GM18870 (cell line): Measurements from ENCODE around the gene PPP3CA.

ENCODE experiments used
- ATAC-seq: cut with Tn5 transposase; IDR thresholded peaks from one replicate; pipeline ENCODE4 v1.9.1; 2021; ENCODE audit warnings: moderate library complexity; ENCODE audit not compliant: unreplicated experiment

The PPP3CA gene

GRCh38 chr4:101218346-101218745, 129.0 kb downstream of the PPP3CA start:
- ATAC-seq: no peak

- no peak for ATAC-seq
These were observed 129.8 kb downstream of the PPP3CA start for GRCh38 chr4:101217353-101218031.

- no peak for ATAC-seq
These were observed 136.2 kb downstream of the PPP3CA start for GRCh38 chr4:101211146-101211553.

GRCh38 chr4:101210331-101210730, 137.0 kb downstream of the PPP3CA start:
- no peak for ATAC-seq

- no peak for ATAC-seq
These were observed 139.2 kb downstream of the PPP3CA start for GRCh38 chr4:101208171-101208570.

- peak; percentile 97 for ATAC-seq
These were observed 141.4 kb downstream of the PPP3CA start for GRCh38 chr4:101205916-101206315.

GRCh38 chr4:101201421-101201820, 145.9 kb downstream of the PPP3CA start:
- no peak for ATAC-seq

- no peak for ATAC-seq
These were observed 146.8 kb downstream of the PPP3CA start for GRCh38 chr4:101200561-101200960.

GRCh38 chr4:101199507-101200285, 147.6 kb downstream of the PPP3CA start:
- no peak for ATAC-seq

- ATAC-seq: no peak
These were observed 148.5 kb downstream of the PPP3CA start for GRCh38 chr4:101198682-101199339.

GRCh38 chr4:101197350-101197749, 150.0 kb downstream of the PPP3CA start:
- no peak for ATAC-seq

GRCh38 chr4:101192244-101192643, 155.1 kb downstream of the PPP3CA start:
- peak; percentile 91 for ATAC-seq

GRCh38 chr4:101191302-101192098, 155.8 kb downstream of the PPP3CA start:
- ATAC-seq: no peak

GRCh38 chr4:101190751-101191150, 156.6 kb downstream of the PPP3CA start:
- no peak for ATAC-seq

- no peak for ATAC-seq
These were observed 158.4 kb downstream of the PPP3CA start for GRCh38 chr4:101188906-101189305.

GRCh38 chr4:101187841-101188240, 159.5 kb downstream of the PPP3CA start:
- ATAC-seq: no peak

GRCh38 chr4:101186567-101187184, 160.7 kb downstream of the PPP3CA start:
- no peak for ATAC-seq

- no peak for ATAC-seq
These were observed 162.7 kb downstream of the PPP3CA start for GRCh38 chr4:101184668-101185067.

GRCh38 chr4:101183666-101184373, 163.5 kb downstream of the PPP3CA start:
- ATAC-seq: no peak

- no peak for ATAC-seq
These were observed 164.1 kb downstream of the PPP3CA start for GRCh38 chr4:101183221-101183620.
